NCI-H460 (cell line): ENCODE data around the gene SNAP29. TPM values are rescaled to one million over a fixed set of nuclear protein-coding genes. Genes with fewer than 3 reads are reported as not detected.
"Not testable (repeated sequence)": the region's sequence is repeated elsewhere in the genome, so short reads cannot be mapped to it uniquely, and the experiment has no call there.

Experiments used
- DNase-seq: peaks from one replicate; pipeline ENCODE4 v3.0.0-alpha.2; 2016; ENCODE audit warnings: low read depth; ENCODE audit errors: extremely low read depth
- total RNA-seq: library from RNA; depleted of rRNA; stranded (reverse); fragments of >200 nt; shearing (Covaris generic); gene quantifications from 2 replicates; pipeline ENCODE4 v1.2.3, GENCODE V29; 2014; rRNA removed

Gene SNAP29
- total RNA-seq, 1 experiment from 2014 or later = 11.2 TPM

- no peak for DNase-seq
Measured at GRCh38 chr22:20926243-20926642, 67.4 kb downstream of the SNAP29 start.

GRCh38 chr22:20927940-20928572, 69.2 kb downstream of the SNAP29 start:
- DNase-seq = no peak

GRCh38 chr22:20928573-20928967, 69.8 kb downstream of the SNAP29 start:
- no peak for DNase-seq

- no peak for DNase-seq
Measured at GRCh38 chr22:20930004-20930403, 71.2 kb downstream of the SNAP29 start.

- not testable (repeated sequence) for DNase-seq
Measured at GRCh38 chr22:20930435-20930834, 71.6 kb downstream of the SNAP29 start.

- DNase-seq = no peak
Measured at GRCh38 chr22:20931126-20931654, 72.4 kb downstream of the SNAP29 start.

- no peak for DNase-seq
Measured at GRCh38 chr22:20933910-20934309, 75.1 kb downstream of the SNAP29 start.

GRCh38 chr22:20935049-20935448, 76.2 kb downstream of the SNAP29 start:
- DNase-seq = not testable (repeated sequence)

- not testable (repeated sequence) for DNase-seq
Measured at GRCh38 chr22:20935780-20936539, 77.2 kb downstream of the SNAP29 start.

GRCh38 chr22:20937031-20937793, 78.4 kb downstream of the SNAP29 start:
- no peak for DNase-seq

- no peak for DNase-seq
Measured at GRCh38 chr22:20937794-20938671, 79.2 kb downstream of the SNAP29 start.

- not testable (repeated sequence) for DNase-seq
Measured at GRCh38 chr22:20939457-20940185, 80.8 kb downstream of the SNAP29 start.

- no peak for DNase-seq
Measured at GRCh38 chr22:20940186-20940651, 81.4 kb downstream of the SNAP29 start.

Other genes starting within 250 kb of the SNAP29 start
- gene SERPIND1, start 84.9 kb upstream of the SNAP29 start, total RNA-seq = 11.2 and 11.3 TPM in 2 replicates
- 17.3 and 24.6 TPM in 2 replicates for gene PI4KA, start 196 bp upstream of the SNAP29 start, total RNA-seq
- 37.8 and 39.5 TPM in 2 replicates for gene CRKL, start 58.4 kb downstream of the SNAP29 start, total RNA-seq
- 0.98 and 1.4 TPM in 2 replicates for gene AIFM3, start 108.2 kb downstream of the SNAP29 start, total RNA-seq
- 20.1 and 24.1 TPM in 2 replicates for gene LZTR1, start 123.3 kb downstream of the SNAP29 start, total RNA-seq
- 21.3 and 28.0 TPM in 2 replicates for gene THAP7, start 143.1 kb downstream of the SNAP29 start, total RNA-seq
- gene P2RX6, start 156.2 kb downstream of the SNAP29 start, total RNA-seq = 5.2 and 6.9 TPM in 2 replicates
- gene SLC7A4, start 173.6 kb downstream of the SNAP29 start, total RNA-seq = not detected in 2 replicates
- gene LRRC74B, start 186.9 kb downstream of the SNAP29 start, total RNA-seq = not detected in 2 replicates